Amniotic stem cell (primary cell): ENCODE measurements around the gene DLX6.

Experiments used
- DNase-seq: peaks from one replicate; lab custom pipeline; 2025; lab: John Stamatoyannopoulos, UW

Gene DLX6

GRCh38 chr7:97011104-97011503 lies 5.8 kb downstream of the DLX6 start:
- DNase-seq: no peak

GRCh38 chr7:97011536-97012364 lies 6.4 kb downstream of the DLX6 start:
- DNase-seq: no peak

- no peak for DNase-seq
Measured at GRCh38 chr7:97012365-97013133, 7.2 kb downstream of the DLX6 start.

- no peak for DNase-seq
Measured at GRCh38 chr7:97013134-97013844, 7.9 kb downstream of the DLX6 start.

GRCh38 chr7:97013845-97014134 lies 8.4 kb downstream of the DLX6 start:
- DNase-seq: no peak

GRCh38 chr7:97014145-97014750 lies 8.9 kb downstream of the DLX6 start:
- no peak for DNase-seq

- DNase-seq: no peak
Measured at GRCh38 chr7:97015279-97015678, 9.9 kb downstream of the DLX6 start.

- no peak for DNase-seq
Measured at GRCh38 chr7:97015756-97016380, 10.5 kb downstream of the DLX6 start.

- DNase-seq: no peak
Measured at GRCh38 chr7:97016381-97017191, 11.2 kb downstream of the DLX6 start.

GRCh38 chr7:97017192-97018125 lies 12.1 kb downstream of the DLX6 start:
- no peak for DNase-seq

- no peak for DNase-seq
Measured at GRCh38 chr7:97018126-97018601, 12.8 kb downstream of the DLX6 start.

- DNase-seq: no peak
Measured at GRCh38 chr7:97018791-97019531, 13.6 kb downstream of the DLX6 start.

- DNase-seq: no peak
Measured at GRCh38 chr7:97019710-97020225, 14.4 kb downstream of the DLX6 start.

GRCh38 chr7:97020601-97020995 lies 15.2 kb downstream of the DLX6 start:
- DNase-seq: no peak

- DNase-seq: no peak
Measured at GRCh38 chr7:97020996-97021746, 15.8 kb downstream of the DLX6 start.

GRCh38 chr7:97021747-97022490 lies 16.6 kb downstream of the DLX6 start:
- no peak for DNase-seq
